Activated B cell treated with CpG ODN at 0.5 μM for 24 hours (primary cell): ENCODE results near the gene IGSF9. TPM values are rescaled to one million over a fixed set of nuclear protein-coding genes. Genes with fewer than 3 reads are reported as not detected.

Experiments
- ATAC-seq: fragments of 200-7000 bp; cut with Tn5 transposase; one replicate; pipeline ENCODE4 v1.10.0; 2021; ENCODE audit warnings: low read depth, mild to moderate bottlenecking, moderate library complexity
- CTCF ChIA-PET: fragments of 350-600 bp; sonication (Branson Sonifier 250); formaldehyde crosslinking; loops from one replicate; lab custom pipeline; 2021; ENCODE audit warnings: antibody characterized with exemption; lab: Charles Lee
- POLR2A ChIA-PET: fragments of 350-600 bp; sonication (Branson Sonifier 250); formaldehyde crosslinking; loops from one replicate; lab custom pipeline; 2021; ENCODE audit warnings: antibody characterized with exemption; lab: Charles Lee
- DNase-seq: peaks from one replicate; pipeline ENCODE4 v3.0.0; 2022
- H3K27ac Mint-ChIP-seq: one replicate; pipeline ENCODE4 v1.8.0; 2020; ENCODE audit warnings: mixed read lengths
- H3K27me3 Mint-ChIP-seq: one replicate; pipeline ENCODE4 v1.8.0; 2021; ENCODE audit warnings: mixed read lengths
- H3K36me3 Mint-ChIP-seq: one replicate; pipeline ENCODE4 v1.8.0; 2021; ENCODE audit warnings: low read depth, mixed read lengths
- H3K4me1 Mint-ChIP-seq: one replicate; pipeline ENCODE4 v1.8.0; 2021; ENCODE audit warnings: mixed read lengths
- H3K4me3 Mint-ChIP-seq: one replicate; pipeline ENCODE4 v1.8.0; 2020; ENCODE audit warnings: mild to moderate bottlenecking, mixed read lengths
- H3K9me3 Mint-ChIP-seq: one replicate; pipeline ENCODE4 v1.8.0; 2020; ENCODE audit warnings: mixed read lengths
- intact Hi-C: fragments of 100-400 bp; cut with micrococcal nuclease; formaldehyde crosslinking; loops from one replicate; pipeline ENCODE4 v1.15.1; 2024
- total RNA-seq: library from RNA; stranded (reverse); gene quantifications from 2 replicates; pipeline ENCODE4 v1.2.3, GENCODE V29; 2022
- TF ChIP-seq, protein P1 (sequence below): fragments of 200-600 bp; IDR thresholded peaks from one replicate; pipeline ENCODE4 v1.8.0; 2022; ENCODE audit warnings: antibody characterized with exemption, mild to moderate bottlenecking

The IGSF9 gene
- total RNA-seq, 1 donor from 2014 or later: not detected

GRCh38 chr1:159986093-159986492 lies 40.7 kb upstream of the IGSF9 start:
- intact Hi-C loops: no loop called here
- TF ChIP-seq, protein P1, sequence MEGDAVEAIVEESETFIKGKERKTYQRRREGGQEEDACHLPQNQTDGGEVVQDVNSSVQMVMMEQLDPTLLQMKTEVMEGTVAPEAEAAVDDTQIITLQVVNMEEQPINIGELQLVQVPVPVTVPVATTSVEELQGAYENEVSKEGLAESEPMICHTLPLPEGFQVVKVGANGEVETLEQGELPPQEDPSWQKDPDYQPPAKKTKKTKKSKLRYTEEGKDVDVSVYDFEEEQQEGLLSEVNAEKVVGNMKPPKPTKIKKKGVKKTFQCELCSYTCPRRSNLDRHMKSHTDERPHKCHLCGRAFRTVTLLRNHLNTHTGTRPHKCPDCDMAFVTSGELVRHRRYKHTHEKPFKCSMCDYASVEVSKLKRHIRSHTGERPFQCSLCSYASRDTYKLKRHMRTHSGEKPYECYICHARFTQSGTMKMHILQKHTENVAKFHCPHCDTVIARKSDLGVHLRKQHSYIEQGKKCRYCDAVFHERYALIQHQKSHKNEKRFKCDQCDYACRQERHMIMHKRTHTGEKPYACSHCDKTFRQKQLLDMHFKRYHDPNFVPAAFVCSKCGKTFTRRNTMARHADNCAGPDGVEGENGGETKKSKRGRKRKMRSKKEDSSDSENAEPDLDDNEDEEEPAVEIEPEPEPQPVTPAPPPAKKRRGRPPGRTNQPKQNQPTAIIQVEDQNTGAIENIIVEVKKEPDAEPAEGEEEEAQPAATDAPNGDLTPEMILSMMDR: no peak
- POLR2A ChIA-PET: no interaction called here
- H3K9me3 Mint-ChIP-seq: no peaks in the 10 kb centered on the region
- H3K4me1 Mint-ChIP-seq: no peaks in the 10 kb centered on the region
- H3K27ac Mint-ChIP-seq: no peak overlapping the region
- CTCF ChIA-PET: no interaction called here
- peaks cover 27% of the 10 kb centered on the region for H3K27me3 Mint-ChIP-seq
- H3K36me3 Mint-ChIP-seq: no peaks in the 10 kb centered on the region
- no peak overlapping the region for H3K4me3 Mint-ChIP-seq
- DNase-seq (no peak), ATAC-seq (no peak)

DNA sequence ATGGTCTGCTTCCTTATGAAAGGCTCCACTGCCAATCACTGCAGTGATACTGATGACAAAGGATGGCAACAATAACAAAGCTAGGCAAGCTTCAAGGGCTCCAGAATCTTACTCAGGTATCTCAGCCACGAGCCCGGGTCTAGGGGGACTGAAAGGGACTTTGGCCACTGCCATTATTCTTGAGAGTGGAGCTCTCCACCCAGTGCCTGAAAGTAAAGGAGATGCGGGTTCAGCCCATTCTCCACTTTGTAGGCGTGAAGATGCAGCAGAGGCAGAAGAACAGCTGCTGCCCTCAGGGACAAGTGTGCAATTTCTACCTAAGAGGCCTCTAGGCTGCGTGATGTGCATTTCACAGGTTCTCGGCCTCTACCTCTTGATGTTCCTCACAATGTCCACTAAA lies 40.1 kb upstream of the IGSF9 start:
- TF ChIP-seq, protein P1: no peak
- Mint-ChIP-seq H3K4me1 (no peaks in the 10 kb centered on the region), H3K36me3 (no peaks in the 10 kb centered on the region), H3K27me3 (peaks cover 31% of the 10 kb centered on the region), H3K4me3 (no peak overlapping the region), H3K9me3 (no peaks in the 10 kb centered on the region), H3K27ac (no peak overlapping the region)
- ATAC-seq: no peak
- DNase-seq: no peak
- ChIA-PET POLR2A (no interaction called here), CTCF (interaction anchor here (1.5 kb wide), 1 partner anchor 22 kb away, joined by 4 read pairs; no protein-coding TSS in a partner anchor)
- intact Hi-C loops: no loop called here

DNA sequence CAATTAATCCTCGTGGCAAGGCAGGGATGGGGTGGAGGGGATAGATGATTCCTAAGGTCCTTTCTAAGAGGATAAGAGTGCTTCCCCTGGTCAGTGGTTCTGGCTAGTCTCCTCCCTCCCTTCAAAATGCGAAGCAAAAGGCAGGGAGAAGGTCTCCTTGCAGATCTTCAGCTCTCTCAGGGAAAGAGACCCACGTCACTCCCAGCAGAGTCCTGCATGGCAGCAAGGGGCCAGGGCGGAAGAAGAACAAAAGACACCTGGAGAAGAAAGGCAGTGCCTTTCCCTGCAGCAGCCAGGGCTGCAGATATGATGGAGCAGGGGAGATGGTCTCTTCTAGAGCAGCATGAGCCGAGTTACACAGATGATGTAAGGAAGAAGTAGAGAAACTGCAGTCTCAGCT lies 38.3 kb upstream of the IGSF9 start:
- ChIA-PET CTCF (no interaction called here), POLR2A (no interaction called here)
- Mint-ChIP-seq H3K27me3 (peaks cover 26% of the 10 kb centered on the region), H3K4me3 (no peak overlapping the region), H3K27ac (no peak overlapping the region), H3K9me3 (no peaks in the 10 kb centered on the region), H3K4me1 (no peaks in the 10 kb centered on the region), H3K36me3 (no peaks in the 10 kb centered on the region)
- DNase-seq (no peak), ATAC-seq (no peak)
- intact Hi-C loops: no loop called here
- TF ChIP-seq, protein P1: no peak

DNA sequence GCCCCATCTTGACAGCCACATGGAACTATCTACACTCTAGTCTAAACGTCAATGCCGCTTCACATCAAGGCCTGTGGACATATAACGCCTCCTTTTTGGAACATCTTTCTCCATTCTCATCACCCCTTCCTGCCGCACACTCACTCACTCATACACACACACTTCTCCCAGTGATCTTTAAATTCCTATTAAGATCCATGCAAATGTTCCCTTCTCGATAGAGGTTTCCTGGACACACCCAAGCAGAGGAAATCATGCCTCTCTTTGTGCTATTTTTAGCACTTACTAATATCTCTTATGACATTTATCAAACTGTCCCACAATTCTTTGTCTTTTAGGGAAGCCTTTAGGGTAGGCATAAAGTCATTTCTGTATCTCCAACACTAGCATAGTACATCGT lies 36.9 kb upstream of the IGSF9 start:
- H3K36me3 Mint-ChIP-seq: no peaks in the 10 kb centered on the region
- DNase-seq: no peak
- ChIA-PET POLR2A (no interaction called here), CTCF (no interaction called here)
- TF ChIP-seq, protein P1: no peak
- no peaks in the 10 kb centered on the region for H3K9me3 Mint-ChIP-seq
- no peaks in the 10 kb centered on the region for H3K4me1 Mint-ChIP-seq
- H3K27me3 Mint-ChIP-seq: peaks cover 26% of the 10 kb centered on the region
- H3K27ac Mint-ChIP-seq: no peak overlapping the region
- no peak overlapping the region for H3K4me3 Mint-ChIP-seq
- no peak for ATAC-seq
- intact Hi-C loops: no loop called here

- intact Hi-C loops: no loop called here
- ChIA-PET POLR2A (no interaction called here), CTCF (no interaction called here)
- no peaks in the 10 kb centered on the region for H3K4me1 Mint-ChIP-seq
- no peak for ATAC-seq
- H3K9me3 Mint-ChIP-seq: no peaks in the 10 kb centered on the region
- H3K27ac Mint-ChIP-seq: no peak overlapping the region
- peaks cover 29% of the 10 kb centered on the region for H3K27me3 Mint-ChIP-seq
- TF ChIP-seq, protein P1: no peak
- DNase-seq: no peak
- no peaks in the 10 kb centered on the region for H3K36me3 Mint-ChIP-seq
- no peak overlapping the region for H3K4me3 Mint-ChIP-seq
These were observed 36.1 kb upstream of the IGSF9 start for GRCh38 chr1:159981351-159982055.
